HepG2 (cell line): ENCODE data around the gene SDC3. TPM values are rescaled to one million over a fixed set of nuclear protein-coding genes. Genes with fewer than 3 reads are reported as not detected.

Source experiments
- ATAC-seq: fragments of 200-7000 bp; cut with Tn5 transposase; 3 replicates; pipeline ENCODE4 v1.9.1; 2020; ENCODE audit warnings: mild to moderate bottlenecking, moderate library complexity
- BruUV-seq: library from RNA; stranded (reverse); fragments of 400-500 nt; replicated peaks from 2 replicates; lab custom pipeline; 2021; lab: Mats Ljungman, UMichigan
- CTCF ChIA-PET: fragments of 300-600 bp; formaldehyde crosslinking; extraction: SDS; loops from one replicate; lab custom pipeline; 2021; ENCODE audit warnings: low total read pairs, inconsistent platforms, low intra/inter-chr PET ratio; lab: Yijun Ruan, JAX
- POLR2A ChIA-PET: fragments of 350-600 bp; sonication (Branson Sonifier 250); formaldehyde crosslinking; loops from one replicate; lab custom pipeline; 2020; ENCODE audit warnings: antibody characterized with exemption, inconsistent platforms; lab: Yijun Ruan, JAX
- DNase-seq: peaks from one replicate; pipeline ENCODE4 v3.0.0-alpha.2; 2015; ENCODE audit warnings: low spot score
- FAIRE-seq: peaks from 3 replicates; lab custom pipeline; 2011; peaks lifted over from hg19 to GRCh38; lab: Jason Lieb, UNC
- H2AFZ ChIP-seq: one replicate; pipeline ENCODE4 v1.6.1; 2011; ENCODE audit warnings: low read length, inconsistent platforms
- H3K27ac ChIP-seq: fragments of 300-600 bp; 3 replicates; pipeline ENCODE4 v1.8.0; 2011; ENCODE audit warnings: mixed run types, mild to moderate bottlenecking, mixed read lengths, low read length, inconsistent platforms; ENCODE audit not compliant: insufficient read depth; ENCODE audit errors: extremely low read length
- H3K27me3 ChIP-seq, 2 experiments: fragments of 200-600 bp in 1 of 2; 2 replicates in 1 of 2; 3 replicates in 1 of 2; pipeline versions ENCODE4 v1.6.0 to v1.8.0; 2011; ENCODE audit warnings: low read length in 2 of 2, mild to moderate bottlenecking in 2 of 2, moderate library complexity in 2 of 2, inconsistent platforms in 1 of 2; ENCODE audit not compliant: insufficient read depth in 2 of 2, control insufficient read depth in 1 of 2
- H3K36me3 ChIP-seq, 2 experiments: fragments of 200-600 bp in 1 of 2; replicated peaks in 1 of 2; 2 replicates in 1 of 2; 3 replicates in 1 of 2; pipeline versions ENCODE4 v1.5.1 to v1.8.0; 2011; ENCODE audit warnings: low read length in 2 of 2, inconsistent platforms in 1 of 2; ENCODE audit not compliant: insufficient read depth in 2 of 2, control insufficient read depth in 1 of 2
- H3K4me1 ChIP-seq: 2 replicates; pipeline ENCODE4 v1.5.1; 2012; ENCODE audit warnings: low read length, inconsistent platforms; ENCODE audit not compliant: insufficient read depth
- H3K4me2 ChIP-seq: 2 replicates; pipeline ENCODE4 v1.6.0; 2011; ENCODE audit warnings: low read depth, low read length, inconsistent platforms
- H3K4me3 ChIP-seq, 3 experiments: fragments of 200-600 bp in 1 of 3; sonication (generic), shearing (Covaris generic) in 1 of 3; replicated peaks in 1 of 3; 2 replicates each; pipeline ENCODE4 v1.5.1; 2011 to 2016; ENCODE audit warnings: low read length in 3 of 3, inconsistent platforms in 2 of 3, low read depth in 2 of 3, mild to moderate bottlenecking in 2 of 3, control low read depth in 1 of 3, mixed read lengths in 1 of 3; ENCODE audit not compliant: insufficient read depth in 1 of 3
- H3K79me2 ChIP-seq: one replicate; pipeline ENCODE4 v1.6.1; 2011; ENCODE audit warnings: low read length, inconsistent platforms; ENCODE audit not compliant: insufficient read depth
- H3K9ac ChIP-seq: 2 replicates; pipeline ENCODE4 v1.6.0; 2011; ENCODE audit warnings: mild to moderate bottlenecking, low read depth, low read length, inconsistent platforms; ENCODE audit not compliant: insufficient read depth
- H3K9me3 ChIP-seq: 2 replicates; pipeline ENCODE4 v1.5.1; 2012; ENCODE audit warnings: mild to moderate bottlenecking, low read length
- H4K20me1 ChIP-seq: 2 replicates; pipeline ENCODE4 v1.6.0; 2011; ENCODE audit warnings: inconsistent platforms, mild to moderate bottlenecking, low read length, moderate library complexity; ENCODE audit not compliant: insufficient read depth
- HOXA5 ChIP-seq: sonication (generic); formaldehyde crosslinking; IDR thresholded peaks from 2 replicates; pipeline ENCODE4 v1.4.0; 2020; ENCODE audit warnings: missing genetic modification reagents
- KLF16 ChIP-seq, 2 experiments: sonication (generic) in 1 of 2; formaldehyde crosslinking in 1 of 2; IDR thresholded peaks; 2 replicates each; pipeline versions ENCODE4 v1.6.1 to v1.8.0; 2016 to 2023; ENCODE audit warnings: missing genetic modification reagents in 2 of 2, missing compliant biosample characterization in 1 of 2
- MAF1 ChIP-seq: sonication (generic); formaldehyde crosslinking; IDR thresholded peaks from 2 replicates; pipeline ENCODE4 v1.5.0; 2020; ENCODE audit warnings: missing genetic modification reagents, borderline replicate concordance
- MBD4 ChIP-seq: IDR thresholded peaks from 2 replicates; pipeline ENCODE4 v1.6.1; 2012; ENCODE audit warnings: low read length, inconsistent platforms, borderline replicate concordance
- PCBP1 ChIP-seq: fragments of 200-400 bp; formaldehyde crosslinking; IDR thresholded peaks from 2 replicates; pipeline ENCODE4 v1.6.1; 2017; ENCODE audit warnings: mild to moderate bottlenecking, low read depth, low read length, borderline replicate concordance
- PCBP2 ChIP-seq: fragments of 200-400 bp; formaldehyde crosslinking; optimal IDR thresholded peaks from 2 replicates; pipeline ENCODE3; 2018; ENCODE audit warnings: low read length, low read depth; ENCODE audit not compliant: poor library complexity, severe bottlenecking
- RARA ChIP-seq: IDR thresholded peaks from 2 replicates; pipeline ENCODE4 v1.6.1; 2016; ENCODE audit warnings: missing genetic modification reagents, missing compliant biosample characterization
- SPEN ChIP-seq: sonication (generic); formaldehyde crosslinking; IDR thresholded peaks from 2 replicates; pipeline ENCODE4 v1.5.1; 2020; ENCODE audit warnings: low read depth, mild to moderate bottlenecking, missing genetic modification reagents
- SRY ChIP-seq: sonication (generic); formaldehyde crosslinking; IDR thresholded peaks from 2 replicates; pipeline ENCODE4 v1.8.0; 2022; ENCODE audit warnings: mild to moderate bottlenecking, missing genetic modification reagents
- ZNF572 ChIP-seq: sonication (generic); formaldehyde crosslinking; IDR thresholded peaks from 2 replicates; pipeline ENCODE4 v1.5.1; 2020; ENCODE audit warnings: mild to moderate bottlenecking, missing genetic modification reagents
- ZNF839 ChIP-seq: sonication (generic); formaldehyde crosslinking; IDR thresholded peaks from 2 replicates; pipeline ENCODE4 v1.4.0; 2020; ENCODE audit warnings: missing genetic modification reagents, mild to moderate bottlenecking, borderline replicate concordance
- ZSCAN21 ChIP-seq: sonication (generic); formaldehyde crosslinking; IDR thresholded peaks from 2 replicates; pipeline ENCODE4 v1.8.0; 2022; ENCODE audit warnings: mild to moderate bottlenecking, missing genetic modification reagents, moderate library complexity, borderline replicate concordance
- WGBS: methylation state at CpG from one replicate; pipeline ENCODE4 v1.1.6; 2017; ENCODE audit warnings: low lambda C conversion rate; 5-methylcytosine and 5-hydroxymethylcytosine counted together
- in situ Hi-C: cut with HindIII; loops from 2 replicates; pipeline ENCODE4 v1.10.0; 2017; ENCODE audit warnings: low pct_unique_long_range_greater_than_20kb; ENCODE audit not compliant: extremely low pct_ligation_motif_present
- intact Hi-C: fragments of 100-400 bp; cut with micrococcal nuclease; formaldehyde crosslinking; loops from one replicate; pipeline ENCODE4 v1.10.0; 2022; ENCODE audit not compliant: unreplicated experiment
- polyA plus RNA-seq, 8 experiments: library from polyadenylated mRNA; depleted of rRNA in 3 of 8; stranded (reverse) in 7 of 8; unstranded in 1 of 8; fragments of >200 nt; fragmentation: Illumina TruSeq in 4 of 8; extraction: Trizol in 4 of 8; gene quantifications; 2 replicates each; pipeline versions ENCODE4 v1.2.1 to v1.2.3, GENCODE V29; 2011 to 2016; ENCODE audit warnings: low read depth in 4 of 8, missing spikeins in 1 of 8, mixed read lengths in 1 of 8; ENCODE audit not compliant: insufficient read depth in 1 of 8
- total RNA-seq, 5 experiments: library from RNA; depleted of rRNA; stranded (reverse); fragments of >200 nt; fragmentation: Illumina TruSeq; extraction: Trizol; gene quantifications; 2 replicates each; pipeline ENCODE4 v1.2.3, GENCODE V29; 2016; ENCODE audit warnings: low read depth in 1 of 5
- TF ChIP-seq, protein P1 (sequence below): IDR thresholded peaks from 2 replicates; pipeline ENCODE4 v1.6.1; 2012; ENCODE audit warnings: low read length, improper control_type of control experiment
- TF ChIP-seq, protein P2 (sequence below): sonication (generic); formaldehyde crosslinking; IDR thresholded peaks from 2 replicates; pipeline ENCODE4 v1.8.1; 2023; ENCODE audit warnings: mild to moderate bottlenecking, moderate library complexity, missing genetic modification reagents
- TF ChIP-seq, protein P3 (sequence below): IDR thresholded peaks from 2 replicates; pipeline ENCODE4 v1.4.0; 2020; ENCODE audit warnings: mild to moderate bottlenecking, missing genetic modification reagents

SDC3 gene
- total and polyA plus RNA-seq, 2 of the 13 experiments (the other 11 are each of a cell fraction or from before 2014, with no cell fraction given): 0.49 to 0.84 TPM

DNA sequence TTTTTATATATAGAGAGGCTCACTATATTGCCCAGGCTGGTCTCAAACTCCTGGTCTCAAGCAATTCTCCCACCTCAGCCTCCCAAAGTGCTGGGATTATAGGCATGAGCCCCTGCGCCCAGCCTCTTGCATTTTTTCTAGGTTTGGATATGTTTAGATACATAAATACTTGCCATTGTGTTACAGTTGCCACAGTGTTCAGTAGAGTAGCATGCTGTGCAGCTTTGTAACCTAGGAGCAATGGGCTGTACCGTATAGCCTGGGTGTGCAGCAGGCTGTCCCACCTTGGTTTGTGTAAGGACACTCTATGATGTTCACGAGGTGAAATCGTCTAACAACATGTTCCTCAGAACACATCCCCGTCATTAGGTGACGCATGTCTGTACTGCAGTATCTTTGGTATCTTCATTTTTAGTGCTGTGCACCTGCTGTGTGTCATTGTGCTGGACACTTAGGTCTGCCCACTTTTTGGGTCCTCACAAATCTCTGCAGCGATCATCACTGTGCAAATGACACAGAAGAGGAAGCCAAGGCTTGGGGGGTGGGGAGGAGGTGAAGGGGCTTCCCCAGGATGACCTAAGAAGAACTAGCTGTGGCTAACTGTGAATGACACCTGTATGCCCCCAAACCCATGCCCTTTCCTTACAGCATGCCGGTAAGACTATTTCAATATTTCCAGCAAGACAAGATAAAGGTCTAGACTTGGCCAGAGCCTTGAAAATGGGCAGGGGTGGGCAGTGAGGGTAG is 44.5 kb downstream of the SDC3 start:
- no peak for FAIRE-seq
- Histone ChIP-seq H4K20me1 (no peaks in the 10 kb centered on the region), H3K79me2 (no peaks in the 10 kb centered on the region), H3K4me2 (no peak overlapping the region), H3K36me3 (no peaks in the 10 kb centered on the region), H3K4me3 (no peak overlapping the region), H3K4me1 (no peaks in the 10 kb centered on the region)
- DNase-seq: no peak
- POLR2A ChIA-PET: no interaction called here
- TF ChIP-seq ZNF839 (CRISPR knock-in tag) (no peak), KLF16 (CRISPR knock-in tag; IDR thresholded peaks at IDR 0.05) (no peak), HOXA5 (CRISPR knock-in tag) (no peak), SPEN (CRISPR knock-in tag) (no peak), SRY (CRISPR knock-in tag) (no peak), PCBP1 (no peak), RARA (CRISPR knock-in tag) (no peak), MAF1 (CRISPR knock-in tag) (no peak), ZSCAN21 (no peak), MBD4 (no peak), ZNF572 (no peak), PCBP2 (no peak)
- TF ChIP-seq, protein P1, sequence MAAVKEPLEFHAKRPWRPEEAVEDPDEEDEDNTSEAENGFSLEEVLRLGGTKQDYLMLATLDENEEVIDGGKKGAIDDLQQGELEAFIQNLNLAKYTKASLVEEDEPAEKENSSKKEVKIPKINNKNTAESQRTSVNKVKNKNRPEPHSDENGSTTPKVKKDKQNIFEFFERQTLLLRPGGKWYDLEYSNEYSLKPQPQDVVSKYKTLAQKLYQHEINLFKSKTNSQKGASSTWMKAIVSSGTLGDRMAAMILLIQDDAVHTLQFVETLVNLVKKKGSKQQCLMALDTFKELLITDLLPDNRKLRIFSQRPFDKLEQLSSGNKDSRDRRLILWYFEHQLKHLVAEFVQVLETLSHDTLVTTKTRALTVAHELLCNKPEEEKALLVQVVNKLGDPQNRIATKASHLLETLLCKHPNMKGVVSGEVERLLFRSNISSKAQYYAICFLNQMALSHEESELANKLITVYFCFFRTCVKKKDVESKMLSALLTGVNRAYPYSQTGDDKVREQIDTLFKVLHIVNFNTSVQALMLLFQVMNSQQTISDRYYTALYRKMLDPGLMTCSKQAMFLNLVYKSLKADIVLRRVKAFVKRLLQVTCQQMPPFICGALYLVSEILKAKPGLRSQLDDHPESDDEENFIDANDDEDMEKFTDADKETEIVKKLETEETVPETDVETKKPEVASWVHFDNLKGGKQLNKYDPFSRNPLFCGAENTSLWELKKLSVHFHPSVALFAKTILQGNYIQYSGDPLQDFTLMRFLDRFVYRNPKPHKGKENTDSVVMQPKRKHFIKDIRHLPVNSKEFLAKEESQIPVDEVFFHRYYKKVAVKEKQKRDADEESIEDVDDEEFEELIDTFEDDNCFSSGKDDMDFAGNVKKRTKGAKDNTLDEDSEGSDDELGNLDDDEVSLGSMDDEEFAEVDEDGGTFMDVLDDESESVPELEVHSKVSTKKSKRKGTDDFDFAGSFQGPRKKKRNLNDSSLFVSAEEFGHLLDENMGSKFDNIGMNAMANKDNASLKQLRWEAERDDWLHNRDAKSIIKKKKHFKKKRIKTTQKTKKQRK: no peak
- TF ChIP-seq, protein P2, sequence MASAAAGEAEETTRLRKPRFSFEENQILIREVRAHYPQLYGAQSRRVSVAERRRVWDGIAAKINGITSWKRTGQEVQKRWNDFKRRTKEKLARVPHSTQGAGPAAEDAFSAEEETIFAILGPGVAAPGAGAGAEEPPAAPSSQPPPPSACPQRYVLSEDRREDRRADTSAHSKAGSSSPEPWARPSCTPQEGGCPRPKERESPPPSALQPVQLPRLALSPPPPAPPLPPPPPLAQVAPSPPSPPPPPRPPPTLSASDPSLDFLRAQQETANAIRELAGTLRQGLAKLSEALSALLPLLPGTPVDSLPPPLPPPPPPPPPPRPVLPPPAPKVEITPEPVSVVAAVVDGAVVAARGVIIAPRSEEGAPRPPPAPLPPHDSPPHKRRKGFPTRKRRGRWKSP (CRISPR knock-in tag): no peak
- TF ChIP-seq, protein P3, sequence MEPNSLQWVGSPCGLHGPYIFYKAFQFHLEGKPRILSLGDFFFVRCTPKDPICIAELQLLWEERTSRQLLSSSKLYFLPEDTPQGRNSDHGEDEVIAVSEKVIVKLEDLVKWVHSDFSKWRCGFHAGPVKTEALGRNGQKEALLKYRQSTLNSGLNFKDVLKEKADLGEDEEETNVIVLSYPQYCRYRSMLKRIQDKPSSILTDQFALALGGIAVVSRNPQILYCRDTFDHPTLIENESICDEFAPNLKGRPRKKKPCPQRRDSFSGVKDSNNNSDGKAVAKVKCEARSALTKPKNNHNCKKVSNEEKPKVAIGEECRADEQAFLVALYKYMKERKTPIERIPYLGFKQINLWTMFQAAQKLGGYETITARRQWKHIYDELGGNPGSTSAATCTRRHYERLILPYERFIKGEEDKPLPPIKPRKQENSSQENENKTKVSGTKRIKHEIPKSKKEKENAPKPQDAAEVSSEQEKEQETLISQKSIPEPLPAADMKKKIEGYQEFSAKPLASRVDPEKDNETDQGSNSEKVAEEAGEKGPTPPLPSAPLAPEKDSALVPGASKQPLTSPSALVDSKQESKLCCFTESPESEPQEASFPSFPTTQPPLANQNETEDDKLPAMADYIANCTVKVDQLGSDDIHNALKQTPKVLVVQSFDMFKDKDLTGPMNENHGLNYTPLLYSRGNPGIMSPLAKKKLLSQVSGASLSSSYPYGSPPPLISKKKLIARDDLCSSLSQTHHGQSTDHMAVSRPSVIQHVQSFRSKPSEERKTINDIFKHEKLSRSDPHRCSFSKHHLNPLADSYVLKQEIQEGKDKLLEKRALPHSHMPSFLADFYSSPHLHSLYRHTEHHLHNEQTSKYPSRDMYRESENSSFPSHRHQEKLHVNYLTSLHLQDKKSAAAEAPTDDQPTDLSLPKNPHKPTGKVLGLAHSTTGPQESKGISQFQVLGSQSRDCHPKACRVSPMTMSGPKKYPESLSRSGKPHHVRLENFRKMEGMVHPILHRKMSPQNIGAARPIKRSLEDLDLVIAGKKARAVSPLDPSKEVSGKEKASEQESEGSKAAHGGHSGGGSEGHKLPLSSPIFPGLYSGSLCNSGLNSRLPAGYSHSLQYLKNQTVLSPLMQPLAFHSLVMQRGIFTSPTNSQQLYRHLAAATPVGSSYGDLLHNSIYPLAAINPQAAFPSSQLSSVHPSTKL (CRISPR knock-in tag): no peak
- TF ChIP-seq, all 625 proteins: peak for 0
- no peak for ATAC-seq
- Histone ChIP-seq H3K9ac (no peak overlapping the region), H2AFZ (no peak overlapping the region), H3K27ac (no peak overlapping the region), H3K27me3 (peaks cover 2 to 9% of the 10 kb centered on the region in 2 experiments; a peak in 2 of 5 replicates), H3K9me3 (no peaks in the 10 kb centered on the region)
- CTCF ChIA-PET: no interaction called here
- BruUV-seq: no TSS peak
- in situ Hi-C loops: no loop called here
- intact Hi-C loops: no loop called here
- 21% methylated on average over 8 of the region's 8 CpGs for WGBS
